ENCODE measurements around the gene GHITM.

GHITM gene

GRCh38 chr10:84172467-84173356 is 33.4 kb downstream of the GHITM start:
- TF ChIP-seq GATA3 (IDR thresholded peaks at IDR 0.05; ENCODE audit: low read depth, low read length) = no peak

GRCh38 chr10:84173501-84173929 is 34.2 kb downstream of the GHITM start, which contains the start of gene GPR15LG:
TSS of gene GPR15LG (plus strand) at chr10:84173801. CDS start at chr10:84173852, 51 bp downstream.
- TF ChIP-seq GATA3 (IDR thresholded peaks at IDR 0.05; ENCODE audit: low read depth, low read length) = no peak
- TF ChIP-seq GATA2 (IDR thresholded peaks at IDR 0.05; ENCODE audit: low read depth, low read length) = no peak

DNA sequence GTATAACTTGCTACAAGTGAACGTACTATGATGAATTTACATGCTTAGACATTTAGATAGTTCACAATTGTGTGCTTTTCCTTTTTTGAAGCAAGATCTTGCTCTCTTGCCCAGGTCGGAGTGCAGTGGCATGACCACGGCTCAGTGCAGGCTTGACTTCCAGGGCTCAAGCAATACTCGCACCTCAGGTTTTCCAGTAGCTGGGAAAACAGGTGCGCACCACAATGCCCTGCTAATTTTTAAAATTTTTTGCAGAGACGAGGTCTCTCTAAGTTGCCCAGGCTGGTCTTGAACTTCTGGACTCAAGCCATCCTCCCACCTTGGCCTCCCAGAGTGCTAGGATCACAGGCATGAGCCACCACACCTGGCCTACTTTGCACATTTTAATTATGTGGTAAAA is 36.1 kb downstream of the GHITM start:
- TF ChIP-seq GATA2 (IDR thresholded peaks at IDR 0.05; ENCODE audit: low read depth, low read length) (no peak), GATA3 (IDR thresholded peaks at IDR 0.05; ENCODE audit: low read depth, low read length) (no peak)

DNA sequence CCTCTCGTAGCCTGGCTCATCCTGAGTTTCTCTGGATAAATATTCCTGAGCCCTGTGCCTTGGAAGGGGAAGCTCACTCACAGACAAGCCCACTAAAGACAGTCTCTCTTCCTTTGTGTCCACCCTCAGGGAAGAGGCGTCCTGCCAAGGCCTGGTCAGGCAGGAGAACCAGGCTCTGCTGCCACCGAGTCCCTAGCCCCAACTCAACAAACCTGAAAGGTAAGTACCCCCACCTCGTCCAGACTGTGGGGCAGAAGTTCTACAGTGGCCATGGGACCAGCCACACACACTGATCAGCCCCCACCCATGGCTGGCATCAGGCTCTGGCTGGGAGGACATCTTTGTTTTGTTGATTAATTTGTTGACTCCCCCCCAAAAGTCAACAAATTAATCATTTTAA is 37.0 kb downstream of the GHITM start:
- TF ChIP-seq GATA2 (IDR thresholded peaks at IDR 0.05; ENCODE audit: low read depth, low read length) (no peak), GATA3 (IDR thresholded peaks at IDR 0.05; ENCODE audit: low read depth, low read length) (no peak)

- TF ChIP-seq GATA2 (IDR thresholded peaks at IDR 0.05; ENCODE audit: low read depth, low read length) (no peak), GATA3 (IDR thresholded peaks at IDR 0.05; ENCODE audit: low read depth, low read length) (no peak)
Observed at GRCh38 chr10:84176836-84177474, 37.6 kb downstream of the GHITM start.

DNA sequence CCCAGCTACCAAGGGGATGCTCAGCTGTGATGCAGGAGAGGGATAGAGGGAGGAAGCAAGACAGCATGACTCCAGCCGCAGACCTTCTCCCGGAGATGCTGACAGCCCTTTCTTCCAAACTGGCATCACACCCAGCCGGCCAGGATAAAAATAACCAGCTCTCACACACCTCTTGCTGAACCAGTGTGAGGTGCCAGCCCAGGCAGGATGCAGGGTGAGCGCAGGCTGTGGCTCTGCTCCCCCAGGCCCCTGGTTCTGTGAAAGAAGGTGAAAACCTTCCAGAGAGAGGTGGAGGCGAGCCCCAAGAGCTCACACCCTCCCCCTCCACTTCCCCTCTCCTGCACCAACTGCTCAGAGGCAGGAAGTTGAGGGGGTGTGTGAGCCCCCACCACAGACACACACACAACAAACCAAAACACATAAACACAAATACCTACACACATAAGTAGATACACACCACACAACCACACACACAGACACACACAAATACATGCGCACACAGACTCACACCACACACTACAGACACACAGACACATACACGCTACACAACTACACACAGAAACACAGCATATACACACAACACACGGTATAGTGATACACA is 38.3 kb downstream of the GHITM start:
- TF ChIP-seq GATA3 (IDR thresholded peaks at IDR 0.05; ENCODE audit: low read depth, low read length) = no peak
- no peak for TF ChIP-seq GATA2 (IDR thresholded peaks at IDR 0.05; ENCODE audit: low read depth, low read length)

GRCh38 chr10:84178160-84178609 is 38.9 kb downstream of the GHITM start:
- TF ChIP-seq GATA3 (IDR thresholded peaks at IDR 0.05; ENCODE audit: low read depth, low read length) (no peak), GATA2 (IDR thresholded peaks at IDR 0.05; ENCODE audit: low read depth, low read length) (no peak)

- no peak for TF ChIP-seq GATA2 (IDR thresholded peaks at IDR 0.05; ENCODE audit: low read depth, low read length)
- TF ChIP-seq GATA3 (IDR thresholded peaks at IDR 0.05; ENCODE audit: low read depth, low read length) = no peak
Observed at GRCh38 chr10:84179059-84179710, 39.9 kb downstream of the GHITM start.

- TF ChIP-seq GATA3 (IDR thresholded peaks at IDR 0.05; ENCODE audit: low read depth, low read length) = no peak
- TF ChIP-seq GATA2 (IDR thresholded peaks at IDR 0.05; ENCODE audit: low read depth, low read length) = no peak
Observed at GRCh38 chr10:84181631-84182030, 42.3 kb downstream of the GHITM start.

GRCh38 chr10:84184517-84184916 is 45.2 kb downstream of the GHITM start:
- TF ChIP-seq GATA2 (IDR thresholded peaks at IDR 0.05; ENCODE audit: low read depth, low read length) (no peak), GATA3 (IDR thresholded peaks at IDR 0.05; ENCODE audit: low read depth, low read length) (no peak)

DNA sequence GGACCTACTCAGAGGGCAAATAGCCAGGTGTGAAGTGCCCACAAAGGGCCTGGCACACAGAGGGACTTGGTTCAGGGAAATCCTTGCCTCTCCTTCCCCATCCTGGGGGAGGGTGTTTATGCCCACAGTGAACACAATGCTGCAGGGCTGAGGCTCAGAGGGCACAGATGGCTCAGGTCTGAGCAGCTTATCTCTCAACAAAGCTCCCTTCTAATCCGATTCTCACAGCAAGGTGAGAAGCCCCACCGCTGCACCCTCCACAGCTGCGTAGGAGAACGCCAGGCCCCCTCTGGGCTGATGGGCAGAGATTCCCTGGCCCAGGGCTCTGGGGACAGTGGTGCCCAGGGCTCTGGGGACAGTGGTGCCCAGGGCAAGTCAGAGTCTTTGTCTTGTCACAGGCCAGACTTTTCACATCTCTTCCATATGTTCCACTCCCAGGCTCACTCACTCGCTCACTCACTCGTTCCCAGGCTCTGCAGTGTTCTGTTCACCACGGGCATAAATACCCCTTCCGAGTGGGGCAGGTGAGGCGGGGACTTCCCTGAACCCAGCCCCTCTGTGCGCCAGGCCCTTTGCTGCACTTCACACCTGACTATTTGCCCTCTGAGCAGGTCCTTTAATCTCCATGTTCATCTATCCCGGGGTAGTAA is 46.3 kb downstream of the GHITM start:
- TF ChIP-seq GATA3 (IDR thresholded peaks at IDR 0.05; ENCODE audit: low read depth, low read length) (no peak), GATA2 (IDR thresholded peaks at IDR 0.05; ENCODE audit: low read depth, low read length) (0 out of 2 replicates have a peak, but pooled peaks have one; percentile 33)

DNA sequence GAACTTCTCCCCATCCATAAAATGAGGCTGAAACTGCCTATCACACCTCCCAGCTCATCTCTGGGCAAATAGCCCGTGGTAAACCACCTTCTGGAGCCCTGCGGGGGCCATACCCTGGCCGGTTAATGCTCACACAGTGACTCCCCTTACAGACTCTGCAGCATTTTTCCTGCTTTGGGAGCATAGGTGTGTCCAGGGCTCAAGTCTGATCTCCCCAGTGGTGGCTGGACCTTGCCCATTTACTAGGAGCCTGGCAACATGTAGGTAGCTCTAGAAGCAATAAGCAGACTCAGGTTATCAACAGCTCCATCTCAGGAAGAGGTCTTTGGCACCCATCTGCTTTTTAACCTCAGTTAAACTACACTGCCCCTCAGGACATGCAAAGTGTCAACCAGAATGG is 49.5 kb downstream of the GHITM start:
- TF ChIP-seq GATA3 (IDR thresholded peaks at IDR 0.05; ENCODE audit: low read depth, low read length) (no peak), GATA2 (IDR thresholded peaks at IDR 0.05; ENCODE audit: low read depth, low read length) (no peak)

GRCh38 chr10:84190621-84191020 is 51.3 kb downstream of the GHITM start:
- TF ChIP-seq GATA2 (IDR thresholded peaks at IDR 0.05; ENCODE audit: low read depth, low read length) (no peak), GATA3 (IDR thresholded peaks at IDR 0.05; ENCODE audit: low read depth, low read length) (no peak)
